B cell (primary cell): ENCODE data around the gene C1orf174. TPM values are rescaled to one million over a fixed set of nuclear protein-coding genes. Genes with fewer than 3 reads are reported as not detected.

ENCODE experiments used
- ATAC-seq: fragments of 200-7000 bp; cut with Tn5 transposase; one replicate; pipeline ENCODE4 v1.10.0; 2021; ENCODE audit warnings: low read depth, mild to moderate bottlenecking, moderate number of reproducible peaks, moderate library complexity
- CTCF ChIA-PET: fragments of 350-600 bp; sonication (Branson Sonifier 250); formaldehyde crosslinking; loops from one replicate; lab custom pipeline; 2021; ENCODE audit warnings: antibody characterized with exemption, inconsistent platforms; lab: Charles Lee
- POLR2A ChIA-PET: fragments of 350-600 bp; sonication (Branson Sonifier 250); formaldehyde crosslinking; loops from one replicate; lab custom pipeline; 2021; ENCODE audit warnings: antibody characterized with exemption; lab: Charles Lee
- DNase-seq: peaks from one replicate; pipeline ENCODE4 v3.0.0; 2013
- H2AFZ ChIP-seq: 2 replicates; pipeline ENCODE4 v1.6.1; 2012; ENCODE audit warnings: mild to moderate bottlenecking, low read depth, low read length; ENCODE audit not compliant: insufficient read depth, poor library complexity, severe bottlenecking
- H3K27ac ChIP-seq, 2 donors: 1 replicate in 1 of 2; 2 replicates in 1 of 2; pipeline ENCODE4 v1.5.1; 2012 to 2013; ENCODE audit warnings: low read length in 2 of 2, mild to moderate bottlenecking in 2 of 2, moderate library complexity in 1 of 2
- H3K27me3 ChIP-seq, 4 experiments: fragments of 200-600 bp in 1 of 4; sonication (generic) in 1 of 4; replicated peaks in 1 of 4; 1 replicate in 2 of 4; 2 replicates in 2 of 4; pipeline versions ENCODE4 v1.6.1 to v1.7.0; 2013 to 2016; ENCODE audit warnings: low read length in 3 of 4, mild to moderate bottlenecking in 2 of 4, mixed read lengths in 1 of 4, moderate library complexity in 1 of 4; ENCODE audit not compliant: insufficient read depth in 4 of 4, control insufficient read depth in 3 of 4; ENCODE audit errors: control extremely low read depth in 1 of 4
- H3K36me3 ChIP-seq, 2 experiments: replicated peaks in 1 of 2; 1 replicate in 1 of 2; 2 replicates in 1 of 2; pipeline versions ENCODE4 v1.6.1 to v1.7.1; 2013; ENCODE audit warnings: low read length in 1 of 2; ENCODE audit not compliant: insufficient read depth in 2 of 2, control insufficient read depth in 1 of 2; ENCODE audit errors: control extremely low read depth in 1 of 2, extremely low read depth in 1 of 2
- H3K4me1 ChIP-seq, 2 donors: fragments of 200-600 bp in 1 of 2; sonication (generic) in 1 of 2; 1 replicate in 1 of 2; 2 replicates in 1 of 2; pipeline versions ENCODE4 v1.5.1 to v1.6.1; 2013 to 2017; ENCODE audit warnings: low read length in 2 of 2; ENCODE audit not compliant: control insufficient read depth in 2 of 2, insufficient read depth in 2 of 2
- H3K4me2 ChIP-seq: replicated peaks from 2 replicates; pipeline ENCODE3; 2012; ENCODE audit warnings: mild to moderate bottlenecking, low read depth, low read length; ENCODE audit not compliant: poor library complexity, severe bottlenecking
- H3K4me3 ChIP-seq, 5 experiments: fragments of 200-600 bp in 1 of 5; sonication (generic) in 1 of 5; 1 replicate in 3 of 5; 2 replicates in 2 of 5; pipeline versions ENCODE4 v1.5.1 to v1.7.0; 2011 to 2016; ENCODE audit warnings: low read length in 4 of 5, mild to moderate bottlenecking in 4 of 5, low read depth in 2 of 5, control low read depth in 1 of 5, moderate library complexity in 1 of 5; ENCODE audit not compliant: insufficient read depth in 1 of 5; ENCODE audit errors: control extremely low read depth in 1 of 5, extremely low read depth in 1 of 5
- H3K79me2 ChIP-seq: fragments of 200-600 bp; sonication (generic); one replicate; pipeline ENCODE4 v1.6.0; 2016; ENCODE audit warnings: low read length; ENCODE audit not compliant: control insufficient read depth, insufficient read depth
- H3K9ac ChIP-seq: fragments of 200-600 bp; sonication (generic); 2 replicates; pipeline ENCODE4 v1.6.1; 2017; ENCODE audit warnings: mild to moderate bottlenecking, low read length, moderate library complexity
- H3K9me3 ChIP-seq, 3 donors: one replicate each; pipeline versions ENCODE4 v1.6.1 to v1.7.1; 2013; ENCODE audit warnings: low read length in 2 of 3; ENCODE audit not compliant: control insufficient read depth in 2 of 3, insufficient read depth in 1 of 3; ENCODE audit errors: control extremely low read depth in 1 of 3
- H4K20me1 ChIP-seq: 2 replicates; pipeline ENCODE4 v1.6.0; 2012; ENCODE audit warnings: mild to moderate bottlenecking, low read length; ENCODE audit not compliant: insufficient read depth, control insufficient read depth, poor library complexity, severe bottlenecking
- H3K27ac Mint-ChIP-seq: one replicate; pipeline ENCODE4 v1.8.0; 2021; ENCODE audit warnings: mixed read lengths
- H3K27me3 Mint-ChIP-seq: one replicate; pipeline ENCODE4 v1.8.0; 2021; ENCODE audit warnings: mixed read lengths
- H3K4me1 Mint-ChIP-seq: one replicate; pipeline ENCODE4 v1.8.0; 2021; ENCODE audit warnings: mixed read lengths
- H3K4me3 Mint-ChIP-seq: one replicate; pipeline ENCODE4 v1.8.0; 2021; ENCODE audit warnings: mixed read lengths
- H3K9me3 Mint-ChIP-seq: one replicate; pipeline ENCODE4 v1.8.0; 2022; ENCODE audit warnings: mixed read lengths; ENCODE audit not compliant: insufficient read depth
- EZH2 ChIP-seq: IDR thresholded peaks from 2 replicates; pipeline ENCODE4 v1.6.1; 2012; ENCODE audit warnings: borderline replicate concordance, low read depth, mild to moderate bottlenecking, moderate library complexity, low read length; ENCODE audit not compliant: insufficient read depth, poor library complexity, severe bottlenecking
- WGBS: methylation state at CpG from one replicate; pipeline ENCODE4 v1.1.5; 2013; ENCODE audit warnings: missing lambda C conversion rate; ENCODE audit not compliant: insufficient coverage; 5-methylcytosine and 5-hydroxymethylcytosine counted together
- intact Hi-C: fragments of 100-400 bp; cut with micrococcal nuclease; formaldehyde crosslinking; loops from one replicate; pipeline ENCODE4 v1.10.0; 2022
- polyA plus RNA-seq: library from polyadenylated mRNA; depleted of rRNA; stranded (reverse); fragments of >200 nt; gene quantifications from 2 replicates; pipeline ENCODE4 v1.2.3, GENCODE V29; 2012
- total RNA-seq, 2 donors: library from RNA; stranded (reverse); fragments of 120-200 nt in 1 of 2; gene quantifications; 1 replicate in 1 of 2; 2 replicates in 1 of 2; pipeline versions ENCODE4 v1.2.3 to v1.2.4, GENCODE V29; 2013 to 2022
- TF ChIP-seq, protein P1 (sequence below): fragments of 200-600 bp; IDR thresholded peaks from one replicate; pipeline ENCODE4 v1.8.0; 2022; ENCODE audit warnings: antibody characterized with exemption, mild to moderate bottlenecking

The C1orf174 gene
- total and polyA plus RNA-seq, 2 donors (not counting 1 experiment from before 2014, with no cell fraction given), result 33.2 to 49.8 TPM

DNA sequence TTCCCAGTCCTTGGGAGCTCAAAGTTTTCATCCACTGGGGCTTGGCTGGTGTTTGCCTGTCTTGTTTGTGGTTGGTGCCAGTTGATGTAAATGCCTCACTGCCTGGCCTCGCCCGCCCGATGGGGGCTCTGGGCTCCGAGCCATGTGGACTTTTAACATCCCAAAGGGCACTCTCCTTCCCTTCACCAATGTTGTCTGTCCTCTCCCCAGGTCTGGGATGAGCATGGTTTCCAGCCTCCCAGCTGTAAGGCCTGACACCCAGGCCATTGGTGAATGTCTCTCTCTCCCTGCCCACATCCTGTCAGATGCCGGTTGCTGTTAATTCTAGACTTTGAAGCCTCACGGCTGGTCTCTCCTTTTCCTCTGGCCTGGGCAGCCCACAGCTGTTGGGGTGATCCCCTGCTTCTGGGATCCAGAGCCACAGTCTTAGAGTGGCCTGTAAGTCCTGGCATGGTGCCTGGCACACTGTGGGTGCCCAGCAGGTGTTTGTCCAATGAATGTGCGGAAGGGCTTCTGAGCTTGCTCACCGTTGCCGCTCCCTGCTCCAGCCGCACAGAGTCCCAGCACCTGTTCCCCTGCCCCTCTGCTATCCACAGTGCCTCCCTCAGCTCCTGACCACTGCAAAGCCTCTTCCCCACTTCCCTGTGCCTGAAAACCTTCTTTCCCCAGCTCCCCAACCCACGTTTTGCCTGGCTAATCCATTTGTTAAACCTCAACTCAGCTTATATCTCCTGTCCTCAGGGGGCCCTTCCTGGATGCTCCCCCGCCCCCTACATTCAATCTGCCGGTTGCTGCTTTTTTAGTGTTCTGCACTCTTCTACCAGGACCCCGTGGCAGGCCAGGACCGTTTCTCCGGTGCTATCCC is 3.3 kb upstream of the C1orf174 start:
- no peaks in the 10 kb centered on the region for H3K27me3 Mint-ChIP-seq
- Histone ChIP-seq H2AFZ (no peak overlapping the region), H3K4me3 (no peak overlapping the region), H3K9ac (no peak overlapping the region), H3K4me1 (peaks cover 10 to 25% of the 10 kb centered on the region in 2 donors), H3K9me3 (peaks cover 0 to 1% (median under 1%) of the 10 kb centered on the region in 3 donors), H3K27ac (no peak overlapping the region), H3K79me2 (peaks cover 15% of the 10 kb centered on the region), H3K4me2 (no peak overlapping the region), H3K27me3 (no peaks in the 10 kb centered on the region), H3K36me3 (no peaks in the 10 kb centered on the region), H4K20me1 (no peaks in the 10 kb centered on the region)
- H3K4me3 Mint-ChIP-seq, result no peak overlapping the region
- intact Hi-C loops, result loop anchor here (5.0 to 10.0 kb wide), 2 partner anchors 249 to 1676 kb away; partner anchors contain the start of genes SKI, TP73 and WRAP73
- no peaks in the 10 kb centered on the region for H3K9me3 Mint-ChIP-seq
- ChIA-PET CTCF (no interaction called here), POLR2A (no interaction called here)
- WGBS, result 69% methylated on average over 16 of the region's 16 CpGs
- DNase-seq (no peak), ATAC-seq (no peak)
- H3K4me1 Mint-ChIP-seq, result peaks cover 15% of the 10 kb centered on the region
- TF ChIP-seq, protein P1, sequence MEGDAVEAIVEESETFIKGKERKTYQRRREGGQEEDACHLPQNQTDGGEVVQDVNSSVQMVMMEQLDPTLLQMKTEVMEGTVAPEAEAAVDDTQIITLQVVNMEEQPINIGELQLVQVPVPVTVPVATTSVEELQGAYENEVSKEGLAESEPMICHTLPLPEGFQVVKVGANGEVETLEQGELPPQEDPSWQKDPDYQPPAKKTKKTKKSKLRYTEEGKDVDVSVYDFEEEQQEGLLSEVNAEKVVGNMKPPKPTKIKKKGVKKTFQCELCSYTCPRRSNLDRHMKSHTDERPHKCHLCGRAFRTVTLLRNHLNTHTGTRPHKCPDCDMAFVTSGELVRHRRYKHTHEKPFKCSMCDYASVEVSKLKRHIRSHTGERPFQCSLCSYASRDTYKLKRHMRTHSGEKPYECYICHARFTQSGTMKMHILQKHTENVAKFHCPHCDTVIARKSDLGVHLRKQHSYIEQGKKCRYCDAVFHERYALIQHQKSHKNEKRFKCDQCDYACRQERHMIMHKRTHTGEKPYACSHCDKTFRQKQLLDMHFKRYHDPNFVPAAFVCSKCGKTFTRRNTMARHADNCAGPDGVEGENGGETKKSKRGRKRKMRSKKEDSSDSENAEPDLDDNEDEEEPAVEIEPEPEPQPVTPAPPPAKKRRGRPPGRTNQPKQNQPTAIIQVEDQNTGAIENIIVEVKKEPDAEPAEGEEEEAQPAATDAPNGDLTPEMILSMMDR, result no peak
- no peak overlapping the region for H3K27ac Mint-ChIP-seq

DNA sequence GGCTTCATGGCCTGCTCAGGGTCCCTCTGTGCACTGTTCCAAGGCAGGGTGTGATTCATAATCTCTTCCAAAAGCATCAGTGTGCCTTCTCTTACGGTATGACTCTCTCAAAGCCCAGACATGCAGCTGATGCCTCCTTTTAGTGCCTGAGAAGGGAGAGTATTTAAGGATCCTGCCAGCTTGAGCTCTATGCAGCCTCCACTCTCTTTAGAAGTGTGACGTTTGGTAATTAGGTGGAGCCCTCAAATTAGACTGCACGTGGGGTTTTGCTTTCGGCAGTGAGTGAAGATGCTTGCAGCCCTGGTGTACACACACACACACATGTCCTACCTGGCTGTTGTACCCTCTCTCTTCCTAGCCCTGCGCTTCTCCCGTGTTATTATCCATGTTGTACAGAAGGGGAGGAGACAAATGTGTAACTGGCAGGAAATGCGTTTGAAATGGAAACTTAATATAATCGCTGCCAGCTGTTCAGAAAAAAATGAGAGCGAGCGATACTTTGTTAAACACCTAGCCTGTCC is 2.6 kb upstream of the C1orf174 start:
- H3K4me2 ChIP-seq, result no peak overlapping the region
- peaks cover 10 to 25% of the 10 kb centered on the region in 2 donors for H3K4me1 ChIP-seq
- Mint-ChIP-seq H3K27ac (no peak overlapping the region), H3K27me3 (no peaks in the 10 kb centered on the region), H3K4me1 (peaks cover 18% of the 10 kb centered on the region), H3K4me3 (peak overlapping the region; percentile 45), H3K9me3 (no peaks in the 10 kb centered on the region)
- no peak overlapping the region for H3K4me3 ChIP-seq
- CTCF ChIA-PET, result no interaction called here
- ATAC-seq (no peak), DNase-seq (no peak)
- H3K9ac ChIP-seq, result no peak overlapping the region
- no peak for TF ChIP-seq EZH2
- peaks cover 21% of the 10 kb centered on the region for H3K79me2 ChIP-seq
- 77% methylated on average over 4 of the region's 10 CpGs for WGBS
- H4K20me1 ChIP-seq, result no peaks in the 10 kb centered on the region
- H3K36me3 ChIP-seq, result no peaks in the 10 kb centered on the region
- POLR2A ChIA-PET, result no interaction called here
- H2AFZ ChIP-seq, result no peak overlapping the region
- no peak overlapping the region for H3K27ac ChIP-seq
- H3K9me3 ChIP-seq, result peaks cover 0 to 8% (median 7%) of the 10 kb centered on the region in 3 donors
- intact Hi-C loops, result loop anchor here (5.0 to 10.0 kb wide), 2 partner anchors 248 to 1675 kb away; partner anchors contain the start of genes SKI, TP73 and WRAP73
- H3K27me3 ChIP-seq, result no peaks in the 10 kb centered on the region
